Trophoblast cell (in vitro differentiated cells and primary cell): ENCODE results near the gene TRIM5.
A peak's percentile ranks its signal among the peaks of the same experiment; 100 is the strongest.

Experiments
- DNase-seq, 2 donors: peaks; one replicate each; pipeline ENCODE4 v3.0.0-alpha.2; 2016
- H2AFZ ChIP-seq: 2 replicates; pipeline ENCODE4 v1.6.1; 2013; ENCODE audit warnings: low read length, moderate library complexity, mild to moderate bottlenecking; ENCODE audit not compliant: insufficient read depth, poor library complexity
- H2AK5ac ChIP-seq: 2 replicates; pipeline ENCODE4 v1.6.1; 2013; ENCODE audit warnings: mild to moderate bottlenecking, low read length
- H2BK120ac ChIP-seq: 2 replicates; pipeline ENCODE4 v1.6.1; 2013; ENCODE audit warnings: low read length, mild to moderate bottlenecking, moderate library complexity; ENCODE audit not compliant: insufficient read depth, poor library complexity
- H2BK12ac ChIP-seq: 2 replicates; pipeline ENCODE4 v1.6.1; 2013; ENCODE audit warnings: mild to moderate bottlenecking, low read length, moderate library complexity
- H2BK5ac ChIP-seq: 2 replicates; pipeline ENCODE4 v1.6.1; 2013; ENCODE audit warnings: low read length, low read depth, moderate library complexity, mild to moderate bottlenecking; ENCODE audit not compliant: poor library complexity
- H3K14ac ChIP-seq: 2 replicates; pipeline ENCODE4 v1.6.1; 2013; ENCODE audit warnings: mild to moderate bottlenecking, low read length
- H3K18ac ChIP-seq: 2 replicates; pipeline ENCODE4 v1.6.1; 2013; ENCODE audit warnings: mild to moderate bottlenecking, low read length
- H3K23ac ChIP-seq: 2 replicates; pipeline ENCODE4 v1.6.1; 2013; ENCODE audit warnings: low read length
- H3K27ac ChIP-seq: 2 replicates; pipeline ENCODE4 v1.5.1; 2013; ENCODE audit warnings: low read depth, mild to moderate bottlenecking, inconsistent platforms, low read length, moderate library complexity
- H3K27me3 ChIP-seq: 2 replicates; pipeline ENCODE4 v1.6.1; 2013; ENCODE audit warnings: inconsistent platforms, mild to moderate bottlenecking, low read length, moderate library complexity; ENCODE audit not compliant: insufficient read depth
- H3K36me3 ChIP-seq, 2 experiments: 1 replicate in 1 of 2; 2 replicates in 1 of 2; pipeline ENCODE4 v1.6.1; 2013; ENCODE audit warnings: low read length in 2 of 2, mild to moderate bottlenecking in 2 of 2, moderate library complexity in 1 of 2; ENCODE audit not compliant: insufficient read depth in 2 of 2, control insufficient read depth in 1 of 2
- H3K4ac ChIP-seq: 2 replicates; pipeline ENCODE4 v1.6.1; 2013; ENCODE audit warnings: low read depth, mild to moderate bottlenecking, low read length, moderate library complexity
- H3K4me1 ChIP-seq, 2 experiments: 1 replicate in 1 of 2; 2 replicates in 1 of 2; pipeline ENCODE4 v1.6.1; 2013; ENCODE audit warnings: low read length in 2 of 2, mild to moderate bottlenecking in 2 of 2, moderate library complexity in 1 of 2; ENCODE audit not compliant: insufficient read depth in 2 of 2, control insufficient read depth in 1 of 2
- H3K4me2 ChIP-seq: 2 replicates; pipeline ENCODE4 v1.6.1; 2013; ENCODE audit warnings: inconsistent platforms, mild to moderate bottlenecking, low read length, moderate library complexity
- H3K4me3 ChIP-seq: 2 replicates; pipeline ENCODE4 v1.5.1; 2013; ENCODE audit warnings: mild to moderate bottlenecking, low read depth, low read length, inconsistent platforms
- H3K79me1 ChIP-seq: one replicate; pipeline ENCODE4 v1.6.1; 2013; ENCODE audit warnings: low read length
- H3K79me2 ChIP-seq: 2 replicates; pipeline ENCODE4 v1.6.1; 2013; ENCODE audit warnings: low read length, mild to moderate bottlenecking; ENCODE audit not compliant: control insufficient read depth, insufficient read depth, poor library complexity
- H3K9ac ChIP-seq: 2 replicates; pipeline ENCODE4 v1.6.1; 2013; ENCODE audit warnings: mild to moderate bottlenecking, low read length
- H3K9me3 ChIP-seq: 2 replicates; pipeline ENCODE4 v1.6.1; 2013; ENCODE audit warnings: low read depth, mild to moderate bottlenecking, control low read depth, inconsistent platforms, low read length; ENCODE audit not compliant: insufficient read depth
- H4K12ac ChIP-seq: 2 replicates; pipeline ENCODE4 v1.6.1; 2013; ENCODE audit warnings: low read depth, mild to moderate bottlenecking, low read length, moderate library complexity
- H4K8ac ChIP-seq: 2 replicates; pipeline ENCODE4 v1.6.1; 2013; ENCODE audit warnings: low read depth, mild to moderate bottlenecking, low read length, moderate library complexity
- H4K91ac ChIP-seq: one replicate; pipeline ENCODE4 v1.6.1; 2013; ENCODE audit warnings: low read depth, mild to moderate bottlenecking, low read length, moderate library complexity
- WGBS: extraction: QIAGEN DNeasy Blood & Tissue Kit; methylation state at CpG from one replicate; pipeline ENCODE4 v1.1.7; 2013; ENCODE audit warnings: missing lambda C conversion rate; ENCODE audit not compliant: insufficient read length, insufficient coverage; ENCODE audit errors: extremely low coverage; 5-methylcytosine and 5-hydroxymethylcytosine counted together

TRIM5 gene

DNA sequence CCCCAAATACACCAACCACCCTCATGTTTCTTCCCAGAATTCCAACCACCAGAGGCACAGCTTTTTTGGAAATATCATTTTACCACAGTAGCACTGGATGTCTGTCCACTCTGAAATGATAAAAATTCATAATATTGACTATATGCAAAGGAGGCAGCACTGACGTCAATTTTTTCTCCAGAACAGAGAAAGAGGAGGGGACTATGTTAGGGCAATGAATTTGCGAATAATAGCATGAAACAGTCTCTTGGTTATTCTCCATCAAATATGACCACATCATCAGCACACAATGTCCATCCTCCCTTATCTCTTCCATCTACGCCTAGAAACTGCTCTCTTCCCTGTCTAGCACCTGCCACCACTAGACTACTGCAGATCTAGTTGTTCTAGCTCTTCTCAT, 38.7 kb downstream of the TRIM5 start:
- no peak overlapping the region for H4K91ac ChIP-seq
- H2AK5ac ChIP-seq, result no peak overlapping the region
- H3K9me3 ChIP-seq, result no peaks in the 10 kb centered on the region
- no peak overlapping the region for H3K14ac ChIP-seq
- peak in 1 of 2 donors; percentile 41 for DNase-seq
- H3K9ac ChIP-seq, result no peak overlapping the region
- no peaks in the 10 kb centered on the region for H3K79me2 ChIP-seq
- WGBS, result no CpG with 5 or more reads among the region's 3 CpGs
- H3K4me2 ChIP-seq, result no peak overlapping the region
- H2BK5ac ChIP-seq, result no peak overlapping the region
- no peak overlapping the region for H4K8ac ChIP-seq
- no peaks in the 10 kb centered on the region for H3K4me1 ChIP-seq
- H3K4ac ChIP-seq, result no peak overlapping the region
- no peaks in the 10 kb centered on the region for H3K79me1 ChIP-seq
- H3K18ac ChIP-seq, result no peak overlapping the region
- no peaks in the 10 kb centered on the region for H3K36me3 ChIP-seq
- H2BK12ac ChIP-seq, result no peak overlapping the region
- no peaks in the 10 kb centered on the region for H3K27me3 ChIP-seq
- no peak overlapping the region for H3K4me3 ChIP-seq
- H4K12ac ChIP-seq, result no peak overlapping the region
- no peak overlapping the region for H2BK120ac ChIP-seq
- H3K27ac ChIP-seq, result no peak overlapping the region
- H2AFZ ChIP-seq, result no peak overlapping the region
- H3K23ac ChIP-seq, result no peak overlapping the region

DNA sequence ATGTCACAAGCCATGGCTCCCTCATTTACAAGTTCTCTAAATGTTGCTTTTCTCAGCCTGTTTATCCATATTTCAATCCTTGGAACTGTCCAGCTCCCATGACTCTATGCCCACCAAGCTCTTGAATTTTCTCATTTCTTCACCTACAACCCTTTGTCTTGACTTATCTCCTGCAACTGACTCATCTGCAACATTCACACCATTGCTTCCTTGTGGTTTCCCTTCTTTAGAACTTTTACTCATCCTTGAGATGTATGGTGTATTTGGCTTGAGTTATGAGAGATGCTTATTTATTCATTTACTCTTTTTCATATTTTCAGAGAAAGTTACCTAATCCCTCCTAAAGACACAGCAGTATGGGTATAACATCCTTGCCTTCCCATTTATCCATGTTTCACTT, 41.3 kb downstream of the TRIM5 start:
- Histone ChIP-seq H2AK5ac (no peak overlapping the region), H2BK12ac (no peak overlapping the region), H3K27me3 (no peaks in the 10 kb centered on the region), H2BK120ac (no peak overlapping the region), H3K14ac (no peak overlapping the region), H3K4ac (no peak overlapping the region), H3K18ac (no peak overlapping the region), H3K23ac (no peak overlapping the region), H3K79me2 (no peaks in the 10 kb centered on the region), H4K91ac (no peak overlapping the region), H2BK5ac (no peak overlapping the region), H3K9me3 (no peaks in the 10 kb centered on the region), H3K79me1 (no peaks in the 10 kb centered on the region), H3K4me2 (no peak overlapping the region), H3K4me1 (no peaks in the 10 kb centered on the region), H3K4me3 (no peak overlapping the region), H3K27ac (no peak overlapping the region), H2AFZ (no peak overlapping the region), H3K36me3 (no peaks in the 10 kb centered on the region), H3K9ac (no peak overlapping the region), H4K12ac (no peak overlapping the region), H4K8ac (no peak overlapping the region)
- no peak for DNase-seq

- H3K9ac ChIP-seq, result no peak overlapping the region
- no peaks in the 10 kb centered on the region for H3K36me3 ChIP-seq
- H3K27ac ChIP-seq, result no peak overlapping the region
These were observed 44.9 kb downstream of the TRIM5 start for GRCh38 chr11:5639953-5640352.

DNA sequence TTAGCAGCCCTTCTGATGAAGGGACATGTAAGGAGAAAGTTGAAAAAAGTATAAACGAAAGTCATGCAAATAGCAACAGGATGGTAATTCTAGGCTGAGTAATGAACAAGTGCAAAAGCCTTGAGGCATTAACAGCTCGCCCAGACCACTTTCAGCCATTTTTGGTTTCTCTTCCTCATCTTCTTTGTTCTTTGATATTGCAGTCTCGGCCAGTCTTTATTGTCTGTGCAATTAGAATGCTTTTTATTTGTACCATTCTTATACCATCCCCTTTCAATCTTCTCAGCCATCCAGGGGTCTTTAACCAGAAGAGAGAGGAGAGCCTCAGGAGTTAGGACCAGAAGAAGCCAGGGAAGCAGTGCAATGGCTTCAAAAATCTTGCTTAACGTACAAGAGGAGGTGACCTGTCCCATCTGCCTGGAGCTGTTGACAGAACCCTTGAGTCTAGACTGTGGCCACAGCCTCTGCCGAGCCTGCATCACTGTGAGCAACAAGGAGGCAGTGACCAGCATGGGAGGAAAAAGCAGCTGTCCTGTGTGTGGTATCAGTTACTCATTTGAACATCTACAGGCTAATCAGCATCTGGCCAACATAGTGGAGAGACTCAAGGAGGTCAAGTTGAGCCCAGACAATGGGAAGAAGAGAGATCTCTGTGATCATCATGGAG, 52.8 kb downstream of the TRIM5 start:
- Histone ChIP-seq H3K4me3 (no peak overlapping the region), H3K4me1 (peaks cover 0 to 2% of the 10 kb centered on the region in 2 experiments), H2AFZ (no peak overlapping the region), H4K91ac (no peak overlapping the region), H3K27me3 (no peaks in the 10 kb centered on the region), H2BK120ac (no peak overlapping the region), H3K23ac (no peak overlapping the region), H3K79me2 (no peaks in the 10 kb centered on the region), H3K36me3 (peaks cover 0 to 2% of the 10 kb centered on the region in 2 experiments), H3K9me3 (no peaks in the 10 kb centered on the region), H3K27ac (no peak overlapping the region), H3K4ac (no peak overlapping the region), H4K12ac (no peak overlapping the region), H3K9ac (no peak overlapping the region), H2BK5ac (no peak overlapping the region), H3K4me2 (no peak overlapping the region), H3K14ac (no peak overlapping the region), H3K18ac (no peak overlapping the region), H3K79me1 (no peaks in the 10 kb centered on the region), H4K8ac (no peak overlapping the region), H2AK5ac (no peak overlapping the region), H2BK12ac (no peak overlapping the region)
- peak; percentile 51 to 56 for DNase-seq
- WGBS, result no CpG with 5 or more reads among the region's 5 CpGs

More at GRCh38 chr11:5639953-5640352, 44.9 kb downstream of the TRIM5 start:
- Histone ChIP-seq H3K23ac (no peak overlapping the region), H3K4me2 (no peak overlapping the region), H4K12ac (no peak overlapping the region), H3K4me1 (no peaks in the 10 kb centered on the region), H2BK120ac (no peak overlapping the region), H4K91ac (no peak overlapping the region), H2AK5ac (no peak overlapping the region), H3K4ac (no peak overlapping the region), H3K79me2 (no peaks in the 10 kb centered on the region), H4K8ac (no peak overlapping the region), H3K4me3 (no peak overlapping the region), H3K79me1 (no peaks in the 10 kb centered on the region), H2BK5ac (no peak overlapping the region), H3K27me3 (no peaks in the 10 kb centered on the region), H2BK12ac (no peak overlapping the region), H3K14ac (no peak overlapping the region), H2AFZ (no peak overlapping the region), H3K18ac (no peak overlapping the region), H3K9me3 (no peaks in the 10 kb centered on the region)
- WGBS, result no CpG with 5 or more reads among the region's 1 CpG
- DNase-seq, result no peak
